ENCODE results near the gene TBC1D20. TPM values are rescaled to one million over a fixed set of nuclear protein-coding genes. Genes with fewer than 3 reads are reported as not detected.

The TBC1D20 gene
- total and polyA plus RNA-seq, 2 of the 4 experiments (the other 2 are of a cell fraction) = 39.1 to 42.8 TPM

- POLR2A ChIA-PET (ENCODE audit: unreplicated experiment) = no interaction called here
- DNase-seq (no peak), ATAC-seq (ENCODE audit: low read depth) (no peak)
- in situ Hi-C loops (cut with MboI; ENCODE audit: low sequenced_read_pairs) (loop anchor here (5.0 kb wide), 1 partner anchor 80 kb away; no protein-coding TSS in a partner anchor), intact Hi-C loops (cut with micrococcal nuclease) (no loop called here), dilution Hi-C loops (cut with HindIII; ENCODE audit: low sequenced_read_pairs, unreplicated experiment) (no loop called here)
- WGBS, 2 experiments (ENCODE audit: extremely low coverage in 2 of 2, insufficient read length in 1 of 2) = 97% methylated on average over 5 of the region's 11 CpGs; no CpG with 5 or more reads in 1 of the 2 experiments
- no peak overlapping the region for H3K56ac ChIP-seq (ENCODE audit: extremely low read depth, insufficient read depth, low read length)
- H4K20me1 ChIP-seq (ENCODE audit: insufficient read depth, low read length) = peaks cover 20% of the 10 kb centered on the region
- H3K4me1 ChIP-seq (ENCODE audit: control insufficient read depth, insufficient read depth, low read length) = no peaks in the 10 kb centered on the region
- no peak overlapping the region for H4K91ac ChIP-seq (ENCODE audit: insufficient read depth, low read depth, low read length)
- no peak overlapping the region for H2AFZ ChIP-seq (replicated peaks; ENCODE audit: low read length, poor library complexity)
- no peak overlapping the region for H2BK5ac ChIP-seq (ENCODE audit: low read depth, low read length, poor library complexity, severe bottlenecking)
- no peaks in the 10 kb centered on the region for H3K9me3 ChIP-seq (ENCODE audit: control insufficient read depth, insufficient read depth, low read length)
- peaks cover 0 to 26% of the 10 kb centered on the region in 2 experiments; a peak in 2 of 4 replicates for H3K79me1 ChIP-seq (ENCODE audit: low read depth in 1 of 2, low read length in 2 of 2)
- no TSS peak for BruUV-seq (replicated peaks)
- no peak overlapping the region for H3K27ac ChIP-seq (ENCODE audit: insufficient read depth, low read length)
- no peak overlapping the region for H3K18ac ChIP-seq (ENCODE audit: low read depth, low read length)
- TF ChIP-seq, protein P1, sequence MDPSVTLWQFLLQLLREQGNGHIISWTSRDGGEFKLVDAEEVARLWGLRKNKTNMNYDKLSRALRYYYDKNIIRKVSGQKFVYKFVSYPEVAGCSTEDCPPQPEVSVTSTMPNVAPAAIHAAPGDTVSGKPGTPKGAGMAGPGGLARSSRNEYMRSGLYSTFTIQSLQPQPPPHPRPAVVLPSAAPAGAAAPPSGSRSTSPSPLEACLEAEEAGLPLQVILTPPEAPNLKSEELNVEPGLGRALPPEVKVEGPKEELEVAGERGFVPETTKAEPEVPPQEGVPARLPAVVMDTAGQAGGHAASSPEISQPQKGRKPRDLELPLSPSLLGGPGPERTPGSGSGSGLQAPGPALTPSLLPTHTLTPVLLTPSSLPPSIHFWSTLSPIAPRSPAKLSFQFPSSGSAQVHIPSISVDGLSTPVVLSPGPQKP (IDR thresholded peaks at IDR 0.05; ENCODE audit: borderline replicate concordance, low read depth, low read length) = no peak
- TF ChIP-seq BHLHE40 (IDR thresholded peaks at IDR 0.05; ENCODE audit: low read depth, low read length) (no peak), FOS (IDR thresholded peaks at IDR 0.05; ENCODE audit: low read depth, low read length) (no peak), NFE2L2 (IDR thresholded peaks at IDR 0.05; ENCODE audit: low read depth, low read length) (no peak), POLR2A (IDR thresholded peaks at IDR 0.05; ENCODE audit: low read depth, low read length) (no peak), RFX5 (IDR thresholded peaks at IDR 0.05; ENCODE audit: low read depth, low read length) (no peak), MAFK (IDR thresholded peaks at IDR 0.05; ENCODE audit: low read depth, low read length) (no peak), MXI1 (IDR thresholded peaks at IDR 0.05; ENCODE audit: borderline replicate concordance, low read depth, low read length) (no peak), RCOR1 (IDR thresholded peaks at IDR 0.05; ENCODE audit: insufficient replicate concordance, low read length) (no peak), MAZ (IDR thresholded peaks at IDR 0.05; ENCODE audit: borderline replicate concordance, low read depth, low read length) (no peak)
- TF ChIP-seq, protein P2, sequence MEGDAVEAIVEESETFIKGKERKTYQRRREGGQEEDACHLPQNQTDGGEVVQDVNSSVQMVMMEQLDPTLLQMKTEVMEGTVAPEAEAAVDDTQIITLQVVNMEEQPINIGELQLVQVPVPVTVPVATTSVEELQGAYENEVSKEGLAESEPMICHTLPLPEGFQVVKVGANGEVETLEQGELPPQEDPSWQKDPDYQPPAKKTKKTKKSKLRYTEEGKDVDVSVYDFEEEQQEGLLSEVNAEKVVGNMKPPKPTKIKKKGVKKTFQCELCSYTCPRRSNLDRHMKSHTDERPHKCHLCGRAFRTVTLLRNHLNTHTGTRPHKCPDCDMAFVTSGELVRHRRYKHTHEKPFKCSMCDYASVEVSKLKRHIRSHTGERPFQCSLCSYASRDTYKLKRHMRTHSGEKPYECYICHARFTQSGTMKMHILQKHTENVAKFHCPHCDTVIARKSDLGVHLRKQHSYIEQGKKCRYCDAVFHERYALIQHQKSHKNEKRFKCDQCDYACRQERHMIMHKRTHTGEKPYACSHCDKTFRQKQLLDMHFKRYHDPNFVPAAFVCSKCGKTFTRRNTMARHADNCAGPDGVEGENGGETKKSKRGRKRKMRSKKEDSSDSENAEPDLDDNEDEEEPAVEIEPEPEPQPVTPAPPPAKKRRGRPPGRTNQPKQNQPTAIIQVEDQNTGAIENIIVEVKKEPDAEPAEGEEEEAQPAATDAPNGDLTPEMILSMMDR (conservative IDR thresholded peaks at IDR 0.05; ENCODE audit: low read depth, low read length) = no peak
- TF ChIP-seq, protein P3, sequence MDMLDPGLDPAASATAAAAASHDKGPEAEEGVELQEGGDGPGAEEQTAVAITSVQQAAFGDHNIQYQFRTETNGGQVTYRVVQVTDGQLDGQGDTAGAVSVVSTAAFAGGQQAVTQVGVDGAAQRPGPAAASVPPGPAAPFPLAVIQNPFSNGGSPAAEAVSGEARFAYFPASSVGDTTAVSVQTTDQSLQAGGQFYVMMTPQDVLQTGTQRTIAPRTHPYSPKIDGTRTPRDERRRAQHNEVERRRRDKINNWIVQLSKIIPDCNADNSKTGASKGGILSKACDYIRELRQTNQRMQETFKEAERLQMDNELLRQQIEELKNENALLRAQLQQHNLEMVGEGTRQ (IDR thresholded peaks at IDR 0.05; ENCODE audit: low read depth, low read length) = no peak
- H2BK20ac ChIP-seq (ENCODE audit: low read depth, low read length) = no peak overlapping the region
- no peak overlapping the region for H2AK5ac ChIP-seq (ENCODE audit: low read depth, low read length)
- H3K9ac ChIP-seq (ENCODE audit: low read depth, low read length) = no peak overlapping the region
- no peak overlapping the region for H4K5ac ChIP-seq (ENCODE audit: low read depth, low read length)
- no peak overlapping the region for H3K23ac ChIP-seq (ENCODE audit: low read depth, low read length)
- no peak overlapping the region for H3K4ac ChIP-seq (ENCODE audit: low read depth, low read length)
- H3K9me1 ChIP-seq (ENCODE audit: insufficient read depth, low read length) = no peaks in the 10 kb centered on the region
- peaks cover 70% of the 10 kb centered on the region for H3K36me3 ChIP-seq (ENCODE audit: control insufficient read depth, insufficient read depth, low read length)
- H3K14ac ChIP-seq (replicated peaks; ENCODE audit: low read depth, low read length) = no peak overlapping the region
- no peak overlapping the region for H2BK120ac ChIP-seq (ENCODE audit: low read depth, low read length)
- H3K4me2 ChIP-seq (ENCODE audit: low read depth, low read length) = no peak overlapping the region
- no peak overlapping the region for H2AK9ac ChIP-seq (replicated peaks; ENCODE audit: low read depth, low read length, poor library complexity)
- CTCF ChIA-PET = no interaction called here
- H2BK15ac ChIP-seq (ENCODE audit: low read depth, low read length) = no peak overlapping the region
- H4K8ac ChIP-seq (ENCODE audit: low read depth in 2 of 2, low read length in 2 of 2) = no peak overlapping the region
- no peak overlapping the region for H3K4me3 ChIP-seq (ENCODE audit: insufficient read depth, low read depth, low read length)
- no peaks in the 10 kb centered on the region for H3K27me3 ChIP-seq (ENCODE audit: control insufficient read depth, insufficient read depth, low read length)
Measured at GRCh38 chr20:432677-433299, 29.5 kb downstream of the TBC1D20 start.

All from IMR-90 (cell line).